Measurements from ENCODE around the gene SCLY.

SCLY gene

GRCh38 chr2:238096311-238097011 is 35.7 kb downstream of the SCLY start:
- DNase-seq (ENCODE audit: insufficient read length, low spot score) (no peak), FAIRE-seq (no peak)

GRCh38 chr2:238097201-238097987 is 36.6 kb downstream of the SCLY start:
- no peak for FAIRE-seq
- no peak for DNase-seq (ENCODE audit: insufficient read length, low spot score)

- FAIRE-seq (no peak), DNase-seq (ENCODE audit: insufficient read length, low spot score) (peak; percentile 67)
Observed at GRCh38 chr2:238097988-238098871, 37.4 kb downstream of the SCLY start.

GRCh38 chr2:238098901-238099713 is 38.3 kb downstream of the SCLY start:
- FAIRE-seq (no peak), DNase-seq (ENCODE audit: insufficient read length, low spot score) (no peak)

GRCh38 chr2:238099714-238100048 is 38.9 kb downstream of the SCLY start:
- no peak for DNase-seq (ENCODE audit: insufficient read length, low spot score)
- no peak for FAIRE-seq

- DNase-seq (ENCODE audit: insufficient read length, low spot score): no peak
- no peak for FAIRE-seq
Observed at GRCh38 chr2:238100049-238100820, 39.4 kb downstream of the SCLY start, which contains the start of gene ESPNL. ESPNL (plus strand) TSS chr2:238100340; CDS start chr2:238100420, 80 bp downstream.

- DNase-seq (ENCODE audit: insufficient read length, low spot score) (no peak), FAIRE-seq (no peak)
Observed at GRCh38 chr2:238100821-238101771, 40.3 kb downstream of the SCLY start.

GRCh38 chr2:238101891-238102841 is 41.4 kb downstream of the SCLY start:
- no peak for DNase-seq (ENCODE audit: insufficient read length, low spot score)
- FAIRE-seq: no peak

- FAIRE-seq (no peak), DNase-seq (ENCODE audit: insufficient read length, low spot score) (no peak)
Observed at GRCh38 chr2:238102865-238103264, 42.1 kb downstream of the SCLY start.

- no peak for DNase-seq (ENCODE audit: insufficient read length, low spot score)
- no peak for FAIRE-seq
Observed at GRCh38 chr2:238103465-238104225, 42.8 kb downstream of the SCLY start.

- DNase-seq (ENCODE audit: insufficient read length, low spot score) (no peak), FAIRE-seq (no peak)
Observed at GRCh38 chr2:238104226-238104690, 43.5 kb downstream of the SCLY start.

GRCh38 chr2:238104691-238105371 is 44.0 kb downstream of the SCLY start:
- DNase-seq (ENCODE audit: insufficient read length, low spot score) (no peak), FAIRE-seq (no peak)

- FAIRE-seq: no peak
- no peak for DNase-seq (ENCODE audit: insufficient read length, low spot score)
Observed at GRCh38 chr2:238105506-238106338, 44.9 kb downstream of the SCLY start.

GRCh38 chr2:238106339-238106697 is 45.5 kb downstream of the SCLY start:
- DNase-seq (ENCODE audit: insufficient read length, low spot score) (no peak), FAIRE-seq (no peak)
